Left ventricle myocardium inferior (tissue), 1 donor: ENCODE results near the gene GRM8. TPM values are rescaled to one million over a fixed set of nuclear protein-coding genes. Genes with fewer than 3 reads are reported as not detected.
"Not testable (repeated sequence)": the region's sequence is repeated elsewhere in the genome, so short reads cannot be mapped to it uniquely, and the experiment has no call there.

ENCODE experiments used
- DNase-seq: peaks from one replicate; pipeline ENCODE4 v3.0.0-alpha.2; 2020
- H3K27ac ChIP-seq: fragments of 200-600 bp; replicated peaks from 2 replicates; pipeline ENCODE4 v1.8.0; 2021
- H3K27me3 ChIP-seq: fragments of 200-600 bp; 2 replicates; pipeline ENCODE4 v1.8.0; 2021; ENCODE audit warnings: low read depth
- H3K36me3 ChIP-seq: fragments of 200-600 bp; 2 replicates; pipeline ENCODE4 v1.8.0; 2021
- H3K4me1 ChIP-seq: fragments of 200-600 bp; 2 replicates; pipeline ENCODE4 v1.8.0; 2021
- H3K4me3 ChIP-seq: fragments of 200-600 bp; 2 replicates; pipeline ENCODE4 v1.8.0; 2021; ENCODE audit warnings: mild to moderate bottlenecking, moderate library complexity
- H3K9me3 ChIP-seq: fragments of 200-600 bp; replicated peaks from 2 replicates; pipeline ENCODE4 v1.8.0; 2021
- CTCF ChIP-seq: fragments of 200-600 bp; IDR thresholded peaks from 2 replicates; pipeline ENCODE4 v1.8.0; 2021; ENCODE audit warnings: antibody characterized with exemption, mild to moderate bottlenecking, borderline replicate concordance
- intact Hi-C: fragments of 100-400 bp; cut with micrococcal nuclease; formaldehyde crosslinking; loops from one replicate; pipeline ENCODE4 v1.11.0; 2022
- total RNA-seq: library from RNA; stranded (reverse); fragmentation: NEBNext Ultra II Directional; extraction: Animal tissue kit (Norgen Biotek cat#: 25700); gene quantifications from one replicate; pipeline ENCODE4 v1.2.1, GENCODE V29; 2021
- donor health status: DM: no; HTN: yes; CAD: no; lungs with severe emphysema.

The GRM8 gene
- total RNA-seq, 1 donor from 2014 or later = 0.69 TPM

- intact Hi-C loops = no loop called here
- no peaks in the 10 kb centered on the region for H3K4me1 ChIP-seq
- H3K4me3 ChIP-seq = no peak overlapping the region
- H3K36me3 ChIP-seq = no peaks in the 10 kb centered on the region
- H3K27ac ChIP-seq = no peak overlapping the region
- H3K27me3 ChIP-seq = no peaks in the 10 kb centered on the region
- H3K9me3 ChIP-seq = no peaks in the 10 kb centered on the region
- no peak for TF ChIP-seq CTCF
- DNase-seq = no peak
Measured at GRCh38 chr7:126682176-126682575, 570.6 kb downstream of the GRM8 start.

- H3K4me1 ChIP-seq, H3K36me3 ChIP-seq, DNase-seq, H3K4me3 ChIP-seq, H3K27ac ChIP-seq, intact Hi-C loops, H3K9me3 ChIP-seq, H3K27me3 ChIP-seq: not testable (repeated sequence)
Measured at GRCh38 chr7:126668762-126669161, 584.0 kb downstream of the GRM8 start.

- no peaks in the 10 kb centered on the region for H3K4me1 ChIP-seq
- intact Hi-C loops = no loop called here
- no peak overlapping the region for H3K27ac ChIP-seq
- H3K36me3 ChIP-seq = no peaks in the 10 kb centered on the region
- no peak for DNase-seq
- no peak overlapping the region for H3K4me3 ChIP-seq
- H3K9me3 ChIP-seq = peaks cover 9% of the 10 kb centered on the region
- TF ChIP-seq CTCF = no peak
- no peaks in the 10 kb centered on the region for H3K27me3 ChIP-seq
Measured at GRCh38 chr7:126668367-126668752, 584.4 kb downstream of the GRM8 start.

- DNase-seq = no peak
- no peaks in the 10 kb centered on the region for H3K36me3 ChIP-seq
- peaks cover 9% of the 10 kb centered on the region for H3K9me3 ChIP-seq
- no peaks in the 10 kb centered on the region for H3K27me3 ChIP-seq
- no peak overlapping the region for H3K27ac ChIP-seq
- H3K4me3 ChIP-seq = no peak overlapping the region
- intact Hi-C loops = no loop called here
- H3K4me1 ChIP-seq = no peaks in the 10 kb centered on the region
- no peak for TF ChIP-seq CTCF
Measured at GRCh38 chr7:126667742-126668366, 584.9 kb downstream of the GRM8 start.

GRCh38 chr7:126662856-126663255 is 589.9 kb downstream of the GRM8 start:
- Histone ChIP-seq H3K36me3 (no peaks in the 10 kb centered on the region), H3K27me3 (no peaks in the 10 kb centered on the region), H3K4me3 (no peak overlapping the region), H3K4me1 (no peaks in the 10 kb centered on the region), H3K9me3 (peaks cover 4% of the 10 kb centered on the region), H3K27ac (no peak overlapping the region)
- no peak for TF ChIP-seq CTCF
- intact Hi-C loops = no loop called here
- DNase-seq = no peak

GRCh38 chr7:126659124-126659523 is 593.6 kb downstream of the GRM8 start:
- no peaks in the 10 kb centered on the region for H3K4me1 ChIP-seq
- H3K4me3 ChIP-seq = no peak overlapping the region
- no peak overlapping the region for H3K27ac ChIP-seq
- H3K9me3 ChIP-seq = no peaks in the 10 kb centered on the region
- intact Hi-C loops = no loop called here
- no peaks in the 10 kb centered on the region for H3K36me3 ChIP-seq
- no peak for TF ChIP-seq CTCF
- no peak for DNase-seq
- no peaks in the 10 kb centered on the region for H3K27me3 ChIP-seq
